ENCODE data around the gene MACROD2.

MACROD2 gene

DNA sequence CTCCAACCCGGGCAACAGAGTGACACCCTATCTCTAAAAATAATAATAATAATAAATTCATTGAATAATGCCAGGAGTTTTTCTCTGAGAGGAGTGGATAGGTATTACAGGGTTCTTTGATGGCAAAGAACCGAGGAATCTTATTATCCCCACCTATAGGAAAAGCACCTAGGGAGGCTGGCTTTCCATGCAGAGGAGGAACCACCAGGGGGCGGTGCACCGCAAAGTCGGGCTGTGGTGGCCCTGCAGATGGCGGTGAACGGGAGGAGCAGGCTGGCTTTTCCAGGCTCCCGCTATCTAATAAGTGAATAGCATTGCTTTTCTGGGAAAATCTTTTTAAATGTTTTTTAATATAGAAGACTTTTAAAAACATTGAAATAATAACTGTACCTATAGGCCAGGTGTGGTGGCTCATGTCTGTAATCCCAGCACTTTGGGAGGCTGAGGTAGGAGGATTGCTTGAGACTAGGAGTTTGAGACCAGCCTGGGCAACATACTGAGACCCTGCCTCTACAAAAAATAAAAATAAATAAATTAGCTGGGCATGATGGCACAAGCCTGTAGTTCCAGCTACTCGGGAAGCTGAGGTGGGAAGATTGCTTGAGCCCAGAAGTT is 1713.8 kb downstream of the MACROD2 start:
- TF ChIP-seq, protein P1, sequence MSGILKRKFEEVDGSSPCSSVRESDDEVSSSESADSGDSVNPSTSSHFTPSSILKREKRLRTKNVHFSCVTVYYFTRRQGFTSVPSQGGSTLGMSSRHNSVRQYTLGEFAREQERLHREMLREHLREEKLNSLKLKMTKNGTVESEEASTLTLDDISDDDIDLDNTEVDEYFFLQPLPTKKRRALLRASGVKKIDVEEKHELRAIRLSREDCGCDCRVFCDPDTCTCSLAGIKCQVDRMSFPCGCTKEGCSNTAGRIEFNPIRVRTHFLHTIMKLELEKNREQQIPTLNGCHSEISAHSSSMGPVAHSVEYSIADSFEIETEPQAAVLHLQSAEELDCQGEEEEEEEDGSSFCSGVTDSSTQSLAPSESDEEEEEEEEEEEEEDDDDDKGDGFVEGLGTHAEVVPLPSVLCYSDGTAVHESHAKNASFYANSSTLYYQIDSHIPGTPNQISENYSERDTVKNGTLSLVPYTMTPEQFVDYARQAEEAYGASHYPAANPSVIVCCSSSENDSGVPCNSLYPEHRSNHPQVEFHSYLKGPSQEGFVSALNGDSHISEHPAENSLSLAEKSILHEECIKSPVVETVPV (CRISPR knock-in tag; IDR thresholded peaks at IDR 0.05) = no peak
- TF ChIP-seq ISL1 (CRISPR knock-in tag; IDR thresholded peaks at IDR 0.05) = no peak
- no peak for TF ChIP-seq ARNTL (CRISPR knock-in tag; IDR thresholded peaks at IDR 0.05; ENCODE audit: borderline replicate concordance, low read depth)
- no peak for TF ChIP-seq PPARA (CRISPR knock-in tag; IDR thresholded peaks at IDR 0.05; ENCODE audit: borderline replicate concordance)
- TF ChIP-seq BACH2 (CRISPR knock-in tag; IDR thresholded peaks at IDR 0.05; ENCODE audit: borderline replicate concordance) = no peak
- TF ChIP-seq, protein P2, sequence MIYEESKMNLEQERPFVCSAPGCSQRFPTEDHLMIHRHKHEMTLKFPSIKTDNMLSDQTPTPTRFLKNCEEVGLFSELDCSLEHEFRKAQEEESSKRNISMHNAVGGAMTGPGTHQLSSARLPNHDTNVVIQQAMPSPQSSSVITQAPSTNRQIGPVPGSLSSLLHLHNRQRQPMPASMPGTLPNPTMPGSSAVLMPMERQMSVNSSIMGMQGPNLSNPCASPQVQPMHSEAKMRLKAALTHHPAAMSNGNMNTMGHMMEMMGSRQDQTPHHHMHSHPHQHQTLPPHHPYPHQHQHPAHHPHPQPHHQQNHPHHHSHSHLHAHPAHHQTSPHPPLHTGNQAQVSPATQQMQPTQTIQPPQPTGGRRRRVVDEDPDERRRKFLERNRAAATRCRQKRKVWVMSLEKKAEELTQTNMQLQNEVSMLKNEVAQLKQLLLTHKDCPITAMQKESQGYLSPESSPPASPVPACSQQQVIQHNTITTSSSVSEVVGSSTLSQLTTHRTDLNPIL (CRISPR knock-in tag; IDR thresholded peaks at IDR 0.05; ENCODE audit: low read depth) = no peak
- no peak for TF ChIP-seq OSR1 (CRISPR knock-in tag; IDR thresholded peaks at IDR 0.05)
- no peak for TF ChIP-seq RARB (CRISPR knock-in tag; IDR thresholded peaks at IDR 0.05)
- no peak for TF ChIP-seq TOX (CRISPR knock-in tag; IDR thresholded peaks at IDR 0.05; ENCODE audit: borderline replicate concordance)
- TF ChIP-seq ZFP30 (CRISPR knock-in tag; IDR thresholded peaks at IDR 0.05) = no peak
- no peak for TF ChIP-seq ZFP3 (CRISPR knock-in tag; IDR thresholded peaks at IDR 0.05)
- TF ChIP-seq, protein P3, sequence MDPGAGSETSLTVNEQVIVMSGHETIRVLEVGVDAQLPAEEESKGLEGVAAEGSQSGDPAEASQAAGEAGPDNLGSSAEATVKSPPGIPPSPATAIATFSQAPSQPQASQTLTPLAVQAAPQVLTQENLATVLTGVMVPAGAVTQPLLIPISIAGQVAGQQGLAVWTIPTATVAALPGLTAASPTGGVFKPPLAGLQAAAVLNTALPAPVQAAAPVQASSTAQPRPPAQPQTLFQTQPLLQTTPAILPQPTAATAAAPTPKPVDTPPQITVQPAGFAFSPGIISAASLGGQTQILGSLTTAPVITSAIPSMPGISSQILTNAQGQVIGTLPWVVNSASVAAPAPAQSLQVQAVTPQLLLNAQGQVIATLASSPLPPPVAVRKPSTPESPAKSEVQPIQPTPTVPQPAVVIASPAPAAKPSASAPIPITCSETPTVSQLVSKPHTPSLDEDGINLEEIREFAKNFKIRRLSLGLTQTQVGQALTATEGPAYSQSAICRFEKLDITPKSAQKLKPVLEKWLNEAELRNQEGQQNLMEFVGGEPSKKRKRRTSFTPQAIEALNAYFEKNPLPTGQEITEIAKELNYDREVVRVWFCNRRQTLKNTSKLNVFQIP (CRISPR knock-in tag; IDR thresholded peaks at IDR 0.05; ENCODE audit: borderline replicate concordance, low read depth) = no peak
- TF ChIP-seq SNAI2 (CRISPR knock-in tag; IDR thresholded peaks at IDR 0.05) = no peak
- TF ChIP-seq GLIS3 (CRISPR knock-in tag; IDR thresholded peaks at IDR 0.05) = no peak
- TF ChIP-seq, protein P4, sequence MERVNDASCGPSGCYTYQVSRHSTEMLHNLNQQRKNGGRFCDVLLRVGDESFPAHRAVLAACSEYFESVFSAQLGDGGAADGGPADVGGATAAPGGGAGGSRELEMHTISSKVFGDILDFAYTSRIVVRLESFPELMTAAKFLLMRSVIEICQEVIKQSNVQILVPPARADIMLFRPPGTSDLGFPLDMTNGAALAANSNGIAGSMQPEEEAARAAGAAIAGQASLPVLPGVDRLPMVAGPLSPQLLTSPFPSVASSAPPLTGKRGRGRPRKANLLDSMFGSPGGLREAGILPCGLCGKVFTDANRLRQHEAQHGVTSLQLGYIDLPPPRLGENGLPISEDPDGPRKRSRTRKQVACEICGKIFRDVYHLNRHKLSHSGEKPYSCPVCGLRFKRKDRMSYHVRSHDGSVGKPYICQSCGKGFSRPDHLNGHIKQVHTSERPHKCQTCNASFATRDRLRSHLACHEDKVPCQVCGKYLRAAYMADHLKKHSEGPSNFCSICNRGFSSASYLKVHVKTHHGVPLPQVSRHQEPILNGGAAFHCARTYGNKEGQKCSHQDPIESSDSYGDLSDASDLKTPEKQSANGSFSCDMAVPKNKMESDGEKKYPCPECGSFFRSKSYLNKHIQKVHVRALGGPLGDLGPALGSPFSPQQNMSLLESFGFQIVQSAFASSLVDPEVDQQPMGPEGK (CRISPR knock-in tag; IDR thresholded peaks at IDR 0.05; ENCODE audit: borderline replicate concordance) = no peak
- no peak for TF ChIP-seq ZNF70 (CRISPR knock-in tag; IDR thresholded peaks at IDR 0.05)
- no peak for TF ChIP-seq ESRRG (CRISPR knock-in tag; IDR thresholded peaks at IDR 0.05)
- peak; percentile 49; the same call in 1 of the 3 replicates for ATAC-seq

DNA sequence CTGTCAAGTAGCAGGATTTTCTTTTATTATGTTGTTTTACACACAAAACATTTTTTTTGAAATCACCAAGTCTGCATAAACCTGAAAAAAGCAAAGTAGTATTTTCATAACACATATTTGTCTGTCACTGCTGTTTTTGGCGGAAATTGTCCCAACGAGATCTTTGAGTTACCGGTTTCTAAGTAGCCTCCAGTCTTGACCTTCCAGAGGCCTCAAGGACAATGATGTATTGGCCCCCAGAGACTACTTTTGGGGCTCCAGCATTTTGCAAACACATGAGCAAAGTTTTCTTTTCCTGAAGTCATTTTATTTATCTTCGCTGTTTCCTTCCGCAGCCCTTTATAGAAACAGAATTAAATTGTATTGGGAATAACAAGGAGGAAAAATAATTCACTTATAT is 1715.3 kb downstream of the MACROD2 start:
- no peak for ATAC-seq
- TF ChIP-seq TCF4 (CRISPR knock-in tag; IDR thresholded peaks at IDR 0.05; ENCODE audit: borderline replicate concordance) (no peak), ARNTL (CRISPR knock-in tag; IDR thresholded peaks at IDR 0.05; ENCODE audit: borderline replicate concordance, low read depth) (no peak), ZNF8 (CRISPR knock-in tag; IDR thresholded peaks at IDR 0.05) (no peak), ZFP30 (CRISPR knock-in tag; IDR thresholded peaks at IDR 0.05) (no peak), ZC3H10 (CRISPR knock-in tag; IDR thresholded peaks at IDR 0.05) (no peak), ZFP3 (CRISPR knock-in tag; IDR thresholded peaks at IDR 0.05) (no peak), CSDC2 (CRISPR knock-in tag; IDR thresholded peaks at IDR 0.05) (no peak), RARB (CRISPR knock-in tag; IDR thresholded peaks at IDR 0.05) (no peak), TOX (CRISPR knock-in tag; IDR thresholded peaks at IDR 0.05; ENCODE audit: borderline replicate concordance) (no peak), PPARA (CRISPR knock-in tag; IDR thresholded peaks at IDR 0.05; ENCODE audit: borderline replicate concordance) (no peak), ISL1 (CRISPR knock-in tag; IDR thresholded peaks at IDR 0.05) (no peak), BACH2 (CRISPR knock-in tag; IDR thresholded peaks at IDR 0.05; ENCODE audit: borderline replicate concordance) (no peak), ZNF565 (CRISPR knock-in tag; conservative IDR thresholded peaks at IDR 0.05; ENCODE audit: low read depth) (no peak), SNAI2 (CRISPR knock-in tag; IDR thresholded peaks at IDR 0.05) (no peak), OSR1 (CRISPR knock-in tag; IDR thresholded peaks at IDR 0.05) (no peak)
- TF ChIP-seq, protein P3 (CRISPR knock-in tag; IDR thresholded peaks at IDR 0.05; ENCODE audit: borderline replicate concordance, low read depth) = no peak
- TF ChIP-seq, protein P5, sequence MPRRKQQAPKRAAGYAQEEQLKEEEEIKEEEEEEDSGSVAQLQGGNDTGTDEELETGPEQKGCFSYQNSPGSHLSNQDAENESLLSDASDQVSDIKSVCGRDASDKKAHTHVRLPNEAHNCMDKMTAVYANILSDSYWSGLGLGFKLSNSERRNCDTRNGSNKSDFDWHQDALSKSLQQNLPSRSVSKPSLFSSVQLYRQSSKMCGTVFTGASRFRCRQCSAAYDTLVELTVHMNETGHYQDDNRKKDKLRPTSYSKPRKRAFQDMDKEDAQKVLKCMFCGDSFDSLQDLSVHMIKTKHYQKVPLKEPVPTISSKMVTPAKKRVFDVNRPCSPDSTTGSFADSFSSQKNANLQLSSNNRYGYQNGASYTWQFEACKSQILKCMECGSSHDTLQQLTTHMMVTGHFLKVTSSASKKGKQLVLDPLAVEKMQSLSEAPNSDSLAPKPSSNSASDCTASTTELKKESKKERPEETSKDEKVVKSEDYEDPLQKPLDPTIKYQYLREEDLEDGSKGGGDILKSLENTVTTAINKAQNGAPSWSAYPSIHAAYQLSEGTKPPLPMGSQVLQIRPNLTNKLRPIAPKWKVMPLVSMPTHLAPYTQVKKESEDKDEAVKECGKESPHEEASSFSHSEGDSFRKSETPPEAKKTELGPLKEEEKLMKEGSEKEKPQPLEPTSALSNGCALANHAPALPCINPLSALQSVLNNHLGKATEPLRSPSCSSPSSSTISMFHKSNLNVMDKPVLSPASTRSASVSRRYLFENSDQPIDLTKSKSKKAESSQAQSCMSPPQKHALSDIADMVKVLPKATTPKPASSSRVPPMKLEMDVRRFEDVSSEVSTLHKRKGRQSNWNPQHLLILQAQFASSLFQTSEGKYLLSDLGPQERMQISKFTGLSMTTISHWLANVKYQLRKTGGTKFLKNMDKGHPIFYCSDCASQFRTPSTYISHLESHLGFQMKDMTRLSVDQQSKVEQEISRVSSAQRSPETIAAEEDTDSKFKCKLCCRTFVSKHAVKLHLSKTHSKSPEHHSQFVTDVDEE (CRISPR knock-in tag; IDR thresholded peaks at IDR 0.05) = no peak
- TF ChIP-seq, protein P1 (CRISPR knock-in tag; IDR thresholded peaks at IDR 0.05) = no peak
- TF ChIP-seq, protein P2 (CRISPR knock-in tag; IDR thresholded peaks at IDR 0.05; ENCODE audit: low read depth) = no peak
